NCI-H774 (cell line): ENCODE results near the gene FAM151A.
"Not testable (repeated sequence)": the region's sequence is repeated elsewhere in the genome, so short reads cannot be mapped to it uniquely, and the experiment has no call there.

Experiments used
- DNase-seq: peaks from one replicate; lab custom pipeline; 2025; lab: John Stamatoyannopoulos, UW

Gene FAM151A

DNA sequence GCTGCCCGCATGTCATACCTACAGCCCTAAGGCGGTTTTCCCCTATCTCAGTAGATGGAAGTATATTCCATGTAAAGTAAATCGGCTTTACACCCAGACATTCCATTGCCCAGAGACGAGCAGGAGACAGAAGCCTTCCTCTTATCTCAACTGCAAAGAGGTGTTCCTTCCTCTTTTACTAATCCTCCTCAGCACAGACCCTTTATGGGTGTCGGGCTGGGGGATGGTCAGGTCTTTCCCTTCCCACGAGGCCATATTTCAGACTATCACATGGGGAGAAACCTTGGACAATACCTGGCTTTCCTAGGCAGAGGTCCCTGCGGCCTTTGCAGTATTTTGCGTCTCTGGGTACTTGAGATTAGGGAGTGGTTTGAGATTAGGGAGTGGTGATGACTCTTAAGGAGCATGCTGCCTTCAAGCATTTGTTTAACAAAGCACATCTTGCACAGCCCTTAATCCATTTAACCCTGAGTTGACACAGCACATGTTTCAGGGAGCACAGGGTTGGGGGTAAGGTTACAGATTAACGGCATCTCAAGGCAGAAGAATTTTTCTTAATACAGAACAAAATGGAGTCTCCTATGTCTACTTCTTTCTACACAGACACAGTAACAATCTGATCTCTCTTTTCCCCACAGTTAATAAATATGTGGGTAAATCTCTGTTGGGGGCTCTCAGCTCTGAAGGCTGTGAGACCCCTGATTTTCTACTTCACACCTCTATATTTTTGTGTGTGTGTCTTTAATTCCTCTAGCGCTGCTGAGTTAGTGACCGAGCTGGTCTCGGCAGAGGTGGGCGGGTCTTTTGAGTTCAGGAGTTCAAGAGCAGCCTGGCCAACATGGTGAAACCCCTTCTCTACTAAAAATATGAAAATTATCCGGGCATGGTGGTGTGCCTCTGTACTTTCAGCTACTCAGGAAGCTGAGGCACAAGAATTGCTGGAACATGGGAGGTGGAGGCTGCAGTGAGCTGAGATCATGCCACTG is 13.4 kb upstream of the FAM151A start:
- DNase-seq: not testable (repeated sequence)

DNA sequence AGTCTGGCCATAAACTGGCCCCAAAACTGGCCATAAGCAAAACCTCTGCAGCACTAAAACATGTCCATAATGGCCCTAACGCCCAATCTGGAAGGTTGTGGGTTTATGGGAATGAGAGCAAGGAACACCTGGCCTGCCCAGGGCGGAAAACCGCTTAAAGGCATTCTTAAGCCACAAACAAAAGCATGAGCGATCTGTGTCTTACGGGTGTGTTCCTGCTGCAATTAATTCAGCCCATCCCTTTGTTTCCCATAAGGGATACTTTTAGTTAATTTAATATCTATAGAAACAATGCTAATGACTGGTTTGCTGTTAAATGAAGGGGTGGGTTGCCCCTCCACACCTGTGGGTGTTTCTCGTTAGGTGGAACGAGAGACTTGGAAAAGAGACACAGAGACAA is 12.5 kb upstream of the FAM151A start:
- DNase-seq: not testable (repeated sequence)

- no peak for DNase-seq
Measured at GRCh38 chr1:54627196-54627595, 3.9 kb upstream of the FAM151A start.

DNA sequence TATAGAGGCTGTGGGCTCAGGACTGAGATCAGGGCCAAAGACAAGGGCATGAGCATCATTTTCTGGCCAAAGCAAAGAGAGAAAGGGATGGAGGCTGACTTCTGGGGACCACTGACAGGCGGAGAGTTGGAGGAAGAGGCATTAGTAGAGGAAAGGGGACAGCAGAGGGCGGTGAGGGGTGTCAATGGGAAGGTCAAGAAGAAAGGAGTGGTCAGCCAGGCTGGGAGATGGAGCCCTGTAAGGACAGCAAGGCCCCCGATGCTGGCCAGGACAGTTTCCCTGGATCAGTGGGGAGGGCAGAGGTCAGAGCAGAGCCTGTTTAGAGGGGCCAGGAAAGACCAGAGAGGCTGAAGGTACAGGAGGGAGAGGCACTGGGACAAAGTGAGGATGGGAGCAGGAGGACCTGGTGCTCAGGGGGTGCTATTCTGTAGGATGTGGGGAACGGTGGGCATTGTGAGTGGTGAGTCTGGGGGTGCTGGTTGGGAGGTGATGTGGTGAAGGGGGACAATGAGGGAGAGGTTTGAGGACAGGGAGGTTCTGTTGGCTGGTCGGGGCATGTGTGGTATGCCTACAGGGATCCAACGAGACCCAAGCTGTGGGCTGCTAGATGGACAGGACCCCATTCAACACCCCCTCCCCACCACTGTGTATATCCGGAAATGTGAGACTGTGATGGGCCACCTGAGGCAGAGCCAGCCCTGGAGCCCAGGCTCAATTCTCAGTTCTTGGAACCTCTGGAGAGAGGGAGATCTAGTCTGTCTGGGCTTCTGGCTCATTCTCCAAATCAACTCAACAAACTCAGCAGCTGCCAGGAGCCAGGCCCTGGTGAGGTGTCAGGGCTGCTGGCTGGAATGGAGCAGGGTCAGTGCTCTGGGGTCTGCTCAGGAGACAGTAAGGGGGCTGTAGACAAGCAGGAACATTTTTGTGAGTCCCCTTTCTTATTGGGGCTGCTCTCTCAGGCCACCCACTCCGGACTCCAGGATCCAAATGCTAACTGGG is 1.4 kb upstream of the FAM151A start:
- no peak for DNase-seq

- no peak for DNase-seq
Measured at GRCh38 chr1:54619749-54620148, 3.6 kb downstream of the FAM151A start.

DNA sequence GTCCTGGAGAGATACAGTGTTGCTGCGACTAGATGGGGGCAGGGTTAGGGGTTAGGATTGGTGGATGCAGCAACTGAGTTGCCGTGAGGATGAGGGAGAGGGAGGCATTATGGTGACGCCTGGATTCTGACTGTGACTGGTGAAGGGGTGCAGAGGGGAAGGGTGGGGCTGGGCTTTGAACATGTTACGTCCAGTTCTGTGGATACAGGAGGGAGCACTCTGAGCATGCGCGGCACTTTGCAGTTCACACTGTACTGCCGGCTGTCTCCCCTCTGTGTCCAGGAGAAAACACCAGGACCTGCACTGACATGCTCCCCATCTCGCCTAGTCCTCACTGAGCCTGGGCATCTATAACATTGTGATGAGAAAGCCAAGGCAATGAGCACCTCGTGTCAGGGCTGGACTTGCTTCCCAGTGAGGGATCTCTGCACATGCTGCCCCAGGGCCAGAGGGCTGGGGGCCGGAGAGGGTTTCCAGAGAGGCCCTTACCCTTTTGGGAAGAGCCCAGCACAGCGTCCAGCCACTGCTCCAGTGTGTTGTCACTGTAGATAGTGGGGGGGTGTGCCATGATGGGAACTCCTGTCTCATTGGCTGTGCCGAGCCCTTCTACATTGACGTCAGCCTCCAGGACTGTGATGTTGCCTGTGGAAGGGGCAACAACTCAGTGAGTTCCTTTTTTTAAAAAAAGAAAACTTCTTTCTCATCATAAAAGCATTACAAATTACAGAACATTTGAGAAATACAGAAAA is 7.6 kb downstream of the FAM151A start:
- DNase-seq: no peak

DNA sequence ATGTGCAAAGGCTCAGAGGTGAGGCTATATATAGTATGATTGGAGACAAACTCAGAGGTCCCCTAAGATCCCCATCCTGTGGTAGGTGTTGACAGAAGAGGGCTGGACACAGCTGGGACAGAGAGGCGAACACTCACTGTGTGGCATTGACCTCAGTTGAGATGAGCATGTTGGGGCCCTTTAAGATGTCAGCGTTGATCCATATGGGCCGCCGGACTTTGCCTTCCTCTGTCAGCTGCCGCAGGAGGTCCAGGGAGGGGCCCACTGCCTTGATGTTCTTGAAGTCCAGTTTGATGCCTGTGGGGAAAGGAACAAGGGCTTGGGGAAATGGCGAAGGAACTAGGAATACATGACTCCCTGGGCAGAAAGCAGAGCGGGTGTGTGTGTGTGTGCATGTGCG is 8.8 kb downstream of the FAM151A start:
- no peak for DNase-seq

GRCh38 chr1:54614024-54614423 is 9.3 kb downstream of the FAM151A start:
- no peak for DNase-seq

DNA sequence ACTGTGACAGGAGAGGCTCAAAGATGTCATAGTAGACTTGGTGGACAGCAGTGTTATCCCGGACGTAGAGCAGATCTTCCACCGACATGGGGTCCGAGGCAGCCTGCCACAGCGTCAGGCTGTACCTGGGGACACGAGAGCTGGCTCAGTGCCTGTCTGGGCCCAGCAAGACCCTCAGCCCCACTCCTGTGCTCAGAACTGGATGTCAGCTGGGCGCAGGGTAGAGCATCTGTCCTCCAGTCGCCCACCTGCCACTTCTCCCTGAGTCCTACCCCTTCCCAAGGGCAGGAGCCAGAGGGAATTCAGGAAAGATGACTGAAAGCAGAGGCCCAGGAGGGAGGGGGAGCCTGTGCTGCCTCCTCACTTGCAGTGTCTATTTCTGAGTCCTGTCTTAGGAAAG is 11.7 kb downstream of the FAM151A start:
- DNase-seq: no peak

DNA sequence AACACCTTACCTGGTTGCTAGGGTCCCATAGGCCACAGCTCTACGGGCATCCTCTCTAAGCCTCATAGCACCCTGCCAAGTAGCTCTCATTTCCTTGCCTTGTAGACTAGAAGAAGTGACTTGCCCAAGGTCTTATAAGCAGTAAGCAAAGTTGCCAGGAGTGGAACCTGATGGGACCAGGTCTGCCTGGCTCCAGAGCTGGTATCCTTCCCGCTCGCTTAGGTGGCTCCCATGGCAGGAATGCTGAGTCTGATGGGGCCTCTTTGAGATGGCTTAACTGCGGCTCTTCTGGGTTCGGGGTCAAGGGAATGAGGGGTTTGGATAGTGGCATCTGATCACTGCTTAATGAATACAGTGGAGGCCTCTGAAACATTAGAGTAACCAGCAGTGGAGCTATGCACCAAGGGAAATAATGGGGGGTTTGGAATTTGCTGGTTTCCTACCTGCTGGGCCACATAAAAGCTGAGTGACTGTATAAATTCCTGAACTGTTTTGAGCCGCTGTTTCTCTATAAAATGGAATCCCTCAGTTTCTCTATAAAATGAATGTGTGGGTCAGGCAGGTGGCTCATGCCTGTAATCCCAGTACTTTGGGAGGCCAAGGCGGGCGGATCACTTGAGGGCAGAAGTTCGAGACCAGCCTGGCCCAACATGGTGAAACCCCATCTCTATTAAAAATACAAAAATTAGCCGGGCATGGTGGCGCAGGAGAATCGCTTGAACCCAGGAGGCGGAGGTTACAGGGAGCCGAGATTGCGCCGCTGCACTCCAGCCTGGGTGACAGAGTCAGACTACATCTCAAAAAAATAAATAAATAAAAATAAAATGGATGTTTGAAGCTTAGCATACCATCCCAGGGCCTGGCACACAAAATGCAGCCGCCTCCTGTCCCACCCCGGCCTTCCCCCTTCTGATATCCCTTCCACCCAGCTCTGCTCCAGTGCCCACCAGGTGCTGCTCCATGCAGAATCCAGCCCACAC is 12.4 kb downstream of the FAM151A start:
- no peak for DNase-seq

- no peak for DNase-seq
Measured at GRCh38 chr1:54610048-54610447, 13.3 kb downstream of the FAM151A start.

DNA sequence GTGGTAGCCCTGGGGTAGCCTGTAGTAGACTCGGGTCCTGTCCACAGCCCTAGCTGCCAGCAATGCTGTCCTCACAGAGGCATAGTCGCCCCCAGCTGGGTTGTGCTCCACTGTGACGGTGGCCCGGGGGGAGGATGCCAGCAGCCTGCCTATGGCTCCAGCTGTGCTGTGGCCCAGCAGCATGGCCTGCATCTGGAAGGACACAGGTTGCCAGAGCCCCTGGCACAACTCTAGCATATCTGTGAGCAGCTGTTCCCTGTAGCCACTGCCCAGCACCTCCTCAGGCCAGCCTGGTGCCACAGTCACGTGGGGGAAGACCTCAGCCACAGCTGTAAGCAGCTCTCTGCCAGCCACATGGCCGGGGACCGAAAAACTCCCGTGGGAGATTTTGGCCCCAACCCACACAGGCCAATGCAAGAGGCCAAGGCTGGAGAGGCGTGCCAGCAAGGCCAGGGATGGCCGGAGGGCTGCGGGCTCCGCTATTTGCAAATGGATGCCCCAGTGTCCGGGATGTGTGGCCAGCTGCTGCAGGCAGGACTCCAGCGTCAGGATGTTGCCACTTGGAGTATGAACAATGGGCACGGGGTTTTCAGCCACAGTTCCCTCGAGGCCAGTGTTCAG is 13.9 kb downstream of the FAM151A start:
- no peak for DNase-seq

DNA sequence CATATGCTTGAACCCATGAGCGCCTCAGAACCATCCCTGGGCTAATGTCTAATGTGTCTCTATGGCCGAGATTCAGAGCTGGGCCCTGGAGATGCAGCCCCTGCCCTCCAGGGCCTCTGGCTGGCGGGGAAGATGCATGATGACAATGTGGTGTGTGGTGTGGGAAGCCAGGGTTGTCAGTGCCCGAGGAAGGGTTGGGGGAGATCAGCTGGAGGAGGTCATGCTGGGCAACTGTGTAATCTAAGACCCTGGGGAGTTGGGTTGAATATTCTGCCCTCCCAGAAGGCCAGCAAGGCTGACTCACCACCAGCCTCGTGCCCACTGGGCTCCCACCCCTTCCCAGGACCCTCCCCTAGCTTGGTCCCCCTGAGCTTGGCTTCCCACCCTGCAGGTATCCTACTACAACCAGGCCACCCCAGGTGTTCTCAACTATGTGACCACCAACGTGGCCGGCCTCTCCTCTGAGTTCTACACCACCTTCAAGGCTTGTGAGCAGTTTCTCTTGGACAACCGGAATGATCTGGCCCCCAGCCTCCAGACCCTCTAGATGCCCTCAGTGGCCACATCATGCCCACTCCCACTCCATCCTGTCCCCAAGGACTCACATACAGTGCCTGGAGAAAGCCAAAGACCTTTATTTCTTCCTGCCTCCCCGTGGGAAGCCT is 14.6 kb downstream of the FAM151A start:
- DNase-seq: no peak

DNA sequence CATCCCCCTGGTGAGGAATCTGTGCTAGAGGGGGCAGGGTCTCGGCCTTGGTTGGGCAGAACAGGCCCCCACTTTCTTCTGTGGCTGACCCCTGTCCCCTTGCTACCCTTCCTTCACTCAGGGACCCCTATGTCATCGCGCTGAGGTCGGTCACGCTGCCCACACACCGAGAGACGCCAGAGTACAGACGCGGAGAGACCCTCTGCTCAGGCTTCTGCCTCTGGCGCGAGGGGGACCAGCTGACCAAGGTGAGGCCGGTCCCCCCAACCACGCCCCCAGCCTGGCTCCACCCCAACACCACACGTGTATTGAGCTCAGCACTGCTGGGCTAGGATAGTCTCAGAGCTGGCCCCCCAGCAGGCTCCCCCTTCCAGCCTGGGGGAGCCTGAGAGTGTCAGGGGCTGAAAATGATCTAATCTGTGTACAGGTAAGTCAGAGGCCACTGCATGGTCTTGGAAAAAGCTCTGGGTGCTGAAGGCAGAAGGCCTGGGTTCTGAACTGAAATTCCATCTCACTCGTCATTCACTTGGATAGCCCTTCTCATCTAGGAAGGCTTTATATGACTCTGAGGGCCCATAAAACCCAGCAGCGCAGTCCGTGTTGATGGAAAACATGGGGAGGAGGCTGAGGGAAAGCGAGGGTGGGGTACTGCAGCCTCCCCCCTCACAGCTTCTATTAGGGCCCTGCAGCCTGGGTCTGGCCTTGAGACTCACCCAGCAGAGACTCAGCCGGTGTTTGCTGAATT is 15.3 kb downstream of the FAM151A start:
- DNase-seq: no peak

GRCh38 chr1:54606990-54607325 is 16.4 kb downstream of the FAM151A start:
- DNase-seq: no peak

- peak; percentile 24 for DNase-seq
Measured at GRCh38 chr1:54606096-54606989, 17.0 kb downstream of the FAM151A start.

- DNase-seq: peak; percentile 30
Measured at GRCh38 chr1:54604572-54605370, 18.6 kb downstream of the FAM151A start.
